Mesenchymal stem cell (in vitro differentiated cells and primary cell): ENCODE data around the gene RTEL1. TPM values are rescaled to one million over a fixed set of nuclear protein-coding genes. Genes with fewer than 3 reads are reported as not detected.

Source experiments
- DNase-seq: peaks from one replicate; pipeline ENCODE4 v3.0.0-alpha.2; 2013
- H2AFZ ChIP-seq: one replicate; pipeline ENCODE4 v1.6.1; 2013; ENCODE audit warnings: low read depth, mild to moderate bottlenecking, control low read depth, inconsistent platforms, low read length, moderate library complexity
- H2AK5ac ChIP-seq: 2 replicates; pipeline ENCODE4 v1.6.1; 2013; ENCODE audit warnings: low read length, moderate library complexity, mild to moderate bottlenecking, inconsistent platforms; ENCODE audit not compliant: severe bottlenecking
- H2BK120ac ChIP-seq: one replicate; pipeline ENCODE4 v1.6.1; 2013; ENCODE audit warnings: low read depth, mild to moderate bottlenecking, inconsistent platforms, low read length, moderate library complexity
- H2BK12ac ChIP-seq, 2 experiments: one replicate each; pipeline ENCODE4 v1.6.1; 2013; ENCODE audit warnings: inconsistent platforms in 2 of 2, low read length in 2 of 2, mild to moderate bottlenecking in 2 of 2, moderate library complexity in 2 of 2, control low read depth in 1 of 2
- H2BK15ac ChIP-seq: one replicate; pipeline ENCODE4 v1.6.1; 2013; ENCODE audit warnings: mild to moderate bottlenecking, low read depth, inconsistent platforms; ENCODE audit not compliant: poor library complexity, severe bottlenecking
- H2BK5ac ChIP-seq: 2 replicates; pipeline ENCODE4 v1.6.1; 2013; ENCODE audit warnings: low read depth, mild to moderate bottlenecking, low read length, control low read depth, inconsistent platforms; ENCODE audit not compliant: poor library complexity, severe bottlenecking
- H3K14ac ChIP-seq, 2 experiments: one replicate each; pipeline ENCODE4 v1.6.1; 2013; ENCODE audit warnings: inconsistent platforms in 2 of 2, low read length in 2 of 2, control low read depth in 1 of 2, mild to moderate bottlenecking in 1 of 2, moderate library complexity in 1 of 2
- H3K18ac ChIP-seq, 2 experiments: one replicate each; pipeline ENCODE4 v1.6.1; 2013; ENCODE audit warnings: inconsistent platforms in 2 of 2, low read length in 2 of 2, control low read depth in 1 of 2, low read depth in 1 of 2, mild to moderate bottlenecking in 1 of 2
- H3K23ac ChIP-seq, 2 experiments: one replicate each; pipeline ENCODE4 v1.6.1; 2013; ENCODE audit warnings: inconsistent platforms in 2 of 2, low read length in 2 of 2, mild to moderate bottlenecking in 2 of 2, moderate library complexity in 2 of 2, control low read depth in 1 of 2
- H3K27ac ChIP-seq: 2 replicates; pipeline ENCODE4 v1.5.1; 2013; ENCODE audit warnings: mild to moderate bottlenecking, moderate library complexity, low read length, control low read depth, inconsistent platforms; ENCODE audit not compliant: poor library complexity, severe bottlenecking
- H3K27me3 ChIP-seq, 2 experiments: 2 replicates each; pipeline versions ENCODE4 v1.6.1 to v1.7.0; 2013; ENCODE audit warnings: low read length in 2 of 2, mild to moderate bottlenecking in 2 of 2, moderate library complexity in 2 of 2, control low read depth in 1 of 2, inconsistent platforms in 1 of 2; ENCODE audit not compliant: control insufficient read depth in 1 of 2, insufficient read depth in 1 of 2
- H3K36me3 ChIP-seq, 2 experiments: 2 replicates each; pipeline versions ENCODE4 v1.6.1 to v1.7.0; 2013; ENCODE audit warnings: low read length in 2 of 2, control low read depth in 1 of 2, inconsistent platforms in 1 of 2, low read depth in 1 of 2, mild to moderate bottlenecking in 1 of 2; ENCODE audit not compliant: insufficient read depth in 2 of 2, control insufficient read depth in 1 of 2
- H3K4ac ChIP-seq, 2 experiments: one replicate each; pipeline ENCODE4 v1.6.1; 2013; ENCODE audit warnings: inconsistent platforms in 2 of 2, low read length in 2 of 2, mild to moderate bottlenecking in 2 of 2, moderate library complexity in 2 of 2, control low read depth in 1 of 2, low read depth in 1 of 2
- H3K4me1 ChIP-seq: 2 replicates; pipeline ENCODE4 v1.6.1; 2013; ENCODE audit warnings: low read depth, low read length, control low read depth; ENCODE audit not compliant: control insufficient read depth, insufficient read depth
- H3K4me2 ChIP-seq: 2 replicates; pipeline ENCODE4 v1.6.1; 2013; ENCODE audit warnings: low read length, mild to moderate bottlenecking, inconsistent platforms; ENCODE audit not compliant: poor library complexity, severe bottlenecking
- H3K4me3 ChIP-seq, 2 experiments: 2 replicates each; pipeline versions ENCODE4 v1.5.1 to v1.7.0; 2013; ENCODE audit warnings: low read length in 2 of 2, mild to moderate bottlenecking in 2 of 2, control low read depth in 1 of 2, low read depth in 1 of 2; ENCODE audit not compliant: insufficient read depth in 1 of 2
- H3K79me1 ChIP-seq: replicated peaks from 2 replicates; pipeline ENCODE4 v1.6.1; 2013; ENCODE audit warnings: mild to moderate bottlenecking, control low read depth, low read length, inconsistent platforms; ENCODE audit not compliant: poor library complexity, severe bottlenecking
- H3K9ac ChIP-seq: 2 replicates; pipeline ENCODE4 v1.7.0; 2013; ENCODE audit warnings: mild to moderate bottlenecking, low read length, moderate library complexity
- H3K9me3 ChIP-seq: 2 replicates; pipeline ENCODE4 v1.7.0; 2013; ENCODE audit warnings: mild to moderate bottlenecking, low read length; ENCODE audit not compliant: control insufficient read depth
- H4K8ac ChIP-seq: one replicate; pipeline ENCODE4 v1.6.1; 2013; ENCODE audit warnings: inconsistent platforms, mild to moderate bottlenecking, low read length, moderate library complexity
- H4K91ac ChIP-seq: one replicate; pipeline ENCODE4 v1.6.1; 2013; ENCODE audit warnings: mild to moderate bottlenecking, low read length, inconsistent platforms
- WGBS: methylation state at CpG from one replicate; pipeline ENCODE4 v1.1.7; 2013; ENCODE audit warnings: mixed read lengths; 5-methylcytosine and 5-hydroxymethylcytosine counted together
- polyA plus RNA-seq, 2 experiments: library from polyadenylated mRNA; stranded (reverse); fragments of 200-250 nt; gene quantifications; one replicate each; pipeline ENCODE4 v1.2.3, GENCODE V29; 2013

RTEL1 gene, protein sequence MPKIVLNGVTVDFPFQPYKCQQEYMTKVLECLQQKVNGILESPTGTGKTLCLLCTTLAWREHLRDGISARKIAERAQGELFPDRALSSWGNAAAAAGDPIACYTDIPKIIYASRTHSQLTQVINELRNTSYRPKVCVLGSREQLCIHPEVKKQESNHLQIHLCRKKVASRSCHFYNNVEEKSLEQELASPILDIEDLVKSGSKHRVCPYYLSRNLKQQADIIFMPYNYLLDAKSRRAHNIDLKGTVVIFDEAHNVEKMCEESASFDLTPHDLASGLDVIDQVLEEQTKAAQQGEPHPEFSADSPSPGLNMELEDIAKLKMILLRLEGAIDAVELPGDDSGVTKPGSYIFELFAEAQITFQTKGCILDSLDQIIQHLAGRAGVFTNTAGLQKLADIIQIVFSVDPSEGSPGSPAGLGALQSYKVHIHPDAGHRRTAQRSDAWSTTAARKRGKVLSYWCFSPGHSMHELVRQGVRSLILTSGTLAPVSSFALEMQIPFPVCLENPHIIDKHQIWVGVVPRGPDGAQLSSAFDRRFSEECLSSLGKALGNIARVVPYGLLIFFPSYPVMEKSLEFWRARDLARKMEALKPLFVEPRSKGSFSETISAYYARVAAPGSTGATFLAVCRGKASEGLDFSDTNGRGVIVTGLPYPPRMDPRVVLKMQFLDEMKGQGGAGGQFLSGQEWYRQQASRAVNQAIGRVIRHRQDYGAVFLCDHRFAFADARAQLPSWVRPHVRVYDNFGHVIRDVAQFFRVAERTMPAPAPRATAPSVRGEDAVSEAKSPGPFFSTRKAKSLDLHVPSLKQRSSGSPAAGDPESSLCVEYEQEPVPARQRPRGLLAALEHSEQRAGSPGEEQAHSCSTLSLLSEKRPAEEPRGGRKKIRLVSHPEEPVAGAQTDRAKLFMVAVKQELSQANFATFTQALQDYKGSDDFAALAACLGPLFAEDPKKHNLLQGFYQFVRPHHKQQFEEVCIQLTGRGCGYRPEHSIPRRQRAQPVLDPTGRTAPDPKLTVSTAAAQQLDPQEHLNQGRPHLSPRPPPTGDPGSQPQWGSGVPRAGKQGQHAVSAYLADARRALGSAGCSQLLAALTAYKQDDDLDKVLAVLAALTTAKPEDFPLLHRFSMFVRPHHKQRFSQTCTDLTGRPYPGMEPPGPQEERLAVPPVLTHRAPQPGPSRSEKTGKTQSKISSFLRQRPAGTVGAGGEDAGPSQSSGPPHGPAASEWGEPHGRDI (N-terminal part only)
- polyA plus RNA-seq (2013, experiment 1 of 2), result 9.2 TPM
- 9.3 TPM for polyA plus RNA-seq (2013, experiment 2 of 2)

DNA sequence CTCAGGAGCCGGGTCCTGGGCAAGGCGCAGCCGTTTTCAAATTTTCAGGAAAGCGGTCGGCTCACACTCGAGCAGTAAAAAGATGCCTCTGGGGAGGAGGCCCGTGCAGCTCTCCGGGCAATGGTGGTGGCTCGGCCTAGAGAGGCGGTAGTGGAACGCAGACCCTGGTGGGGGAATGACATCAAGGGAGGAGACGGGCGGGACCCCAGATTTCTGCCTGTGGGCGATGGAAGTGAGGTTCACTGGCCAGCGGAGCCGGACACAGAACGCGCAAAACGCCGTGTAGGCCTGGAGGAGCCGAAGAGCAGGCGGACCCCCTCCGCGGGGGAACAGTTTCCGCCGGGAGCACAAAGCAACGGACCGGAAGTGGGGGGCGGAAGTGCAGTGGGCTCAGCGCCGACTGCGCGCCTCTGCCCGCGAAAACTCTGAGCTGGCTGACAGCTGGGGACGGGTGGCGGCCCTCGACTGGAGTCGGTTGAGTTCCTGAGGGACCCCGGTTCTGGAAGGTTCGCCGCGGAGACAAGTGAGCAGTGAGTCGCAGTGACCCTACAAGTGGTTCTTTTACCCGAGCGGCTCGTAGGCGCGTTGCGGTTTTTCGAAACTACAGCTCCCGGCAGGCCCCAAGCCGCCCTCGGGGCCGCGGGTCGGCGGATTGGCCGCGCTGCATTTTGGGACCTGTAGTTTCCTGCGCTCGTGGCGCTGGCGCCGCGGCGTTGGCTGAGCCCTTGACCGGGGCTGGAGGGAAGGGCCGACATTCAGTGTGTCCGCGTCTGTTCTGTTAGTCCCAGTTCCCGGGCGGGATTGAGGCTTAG lies at the start of gene RTEL1:
TSS of gene RTEL1 (plus strand) at position 376 of the 812 bp plus-strand sequence. CDS start 1,091 bp downstream, outside the sequence.
- Histone ChIP-seq H3K27me3 (peaks cover 0 to 7% of the 10 kb centered on the region in 2 experiments), H3K18ac (peak within 1 kb of the TSS; percentile 64 to 92), H2AFZ (peak within 1 kb of the TSS; percentile 94), H4K91ac (peak within 1 kb of the TSS; percentile 64), H2BK5ac (no peak within 1 kb of the TSS), H4K8ac (peak within 1 kb of the TSS; percentile 97), H3K9me3 (no peaks in the 10 kb centered on the region), H3K23ac (no peak within 1 kb of the TSS), H3K4ac (peak within 1 kb of the TSS; percentile 83 to 90), H2BK120ac (peak within 1 kb of the TSS; percentile 21), H3K4me2 (peak within 1 kb of the TSS; percentile 78), H3K9ac (peak within 1 kb of the TSS; percentile 97), H3K36me3 (peaks cover 27 to 30% of the 10 kb centered on the region in 2 experiments), H3K4me1 (peaks cover 23% of the 10 kb centered on the region), H3K27ac (peak within 1 kb of the TSS; percentile 62), H2AK5ac (no peak within 1 kb of the TSS), H3K14ac (peak within 1 kb of the TSS in 1 of 2 experiments; percentile 75), H2BK12ac (peak within 1 kb of the TSS in 1 of 2 experiments; percentile 58), H2BK15ac (peak within 1 kb of the TSS; percentile 85), H3K79me1 (peaks cover 30% of the 10 kb centered on the region), H3K4me3 (peak within 1 kb of the TSS; percentile 74 to 94)
- 6% methylated on average over 73 of the region's 73 CpGs for WGBS
- peak; percentile 95 for DNase-seq

DNA sequence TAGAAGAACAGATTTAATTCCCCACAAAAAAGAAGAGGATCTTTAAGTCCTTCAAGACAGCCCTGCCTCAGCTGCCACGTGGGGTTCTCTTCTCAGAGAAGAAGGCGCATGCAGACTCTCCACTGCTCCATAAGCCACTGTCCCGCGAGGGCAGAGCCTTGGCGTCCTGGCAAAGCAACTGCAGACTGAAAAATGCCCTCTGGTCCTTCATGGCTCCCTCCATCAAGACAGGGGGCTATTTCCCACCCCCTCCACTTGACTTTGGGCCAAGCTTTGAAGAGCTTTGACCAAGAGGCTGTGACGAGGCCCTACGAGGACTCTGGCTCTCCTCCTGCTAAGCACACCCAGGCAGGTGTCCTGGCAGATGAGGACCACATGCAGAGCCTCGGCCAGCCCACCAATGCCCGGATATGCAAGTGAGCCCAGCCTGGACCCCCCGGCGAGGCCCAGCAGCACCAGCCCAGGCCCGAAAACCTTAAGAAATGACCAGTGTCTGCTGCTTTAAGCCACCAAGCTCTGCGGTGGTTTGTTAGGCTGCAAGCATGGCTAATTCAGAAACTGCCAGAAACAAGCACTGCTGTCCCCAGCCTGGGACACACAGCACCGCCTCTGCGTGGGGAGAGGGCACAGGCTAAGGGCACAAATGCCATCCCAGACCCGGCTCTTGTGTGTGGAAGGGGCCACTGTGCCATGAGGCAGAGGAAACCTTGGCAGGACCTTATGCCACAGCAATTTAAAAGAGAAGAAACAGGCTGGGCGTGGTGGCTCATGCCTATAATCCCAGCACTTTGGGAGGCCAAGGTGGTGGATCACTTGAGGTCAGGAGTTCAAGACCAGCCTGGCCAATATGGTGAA lies 47.3 kb upstream of the RTEL1 start:
- Histone ChIP-seq H3K4me1 (peaks cover 12% of the 10 kb centered on the region), H2BK12ac (no peak overlapping the region), H3K23ac (no peak overlapping the region), H3K36me3 (peaks cover 15 to 35% of the 10 kb centered on the region in 2 experiments), H2BK120ac (no peak overlapping the region), H3K9me3 (no peaks in the 10 kb centered on the region), H4K8ac (peak overlapping the region; percentile 69), H3K14ac (no peak overlapping the region), H2AK5ac (no peak overlapping the region), H3K18ac (no peak overlapping the region), H3K9ac (no peak overlapping the region), H3K4me3 (peak overlapping the region in 1 of 2 experiments; percentile 37), H2AFZ (no peak overlapping the region), H3K4me2 (no peak overlapping the region), H2BK15ac (peak overlapping the region; percentile 7), H3K4ac (no peak overlapping the region), H4K91ac (peak overlapping the region; percentile 27), H3K27me3 (no peaks in the 10 kb centered on the region), H3K79me1 (peaks cover 34% of the 10 kb centered on the region), H2BK5ac (no peak overlapping the region), H3K27ac (no peak overlapping the region)
- 96% methylated on average over 17 of the region's 17 CpGs for WGBS
- DNase-seq, result no peak

DNA sequence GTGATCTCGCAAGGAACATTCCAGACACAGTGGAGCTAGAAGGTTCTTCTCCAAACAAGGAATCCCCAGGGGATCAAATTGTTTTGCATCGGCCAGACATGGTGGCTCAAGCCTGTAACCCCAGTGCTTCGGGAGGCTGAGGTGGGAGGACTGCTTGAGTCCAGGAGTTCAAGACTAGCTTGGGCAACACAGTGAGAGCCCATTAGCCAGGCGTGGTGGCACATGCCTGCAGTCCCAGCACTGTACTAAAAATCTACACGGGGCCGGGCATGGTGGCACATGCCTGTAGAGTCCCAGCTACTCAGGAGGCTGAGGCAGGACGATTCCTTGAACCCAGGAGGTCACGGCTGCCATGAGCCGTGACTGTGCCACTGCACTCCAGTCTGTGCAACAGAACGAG lies 46.5 kb upstream of the RTEL1 start:
- Histone ChIP-seq H3K79me1 (peaks cover 37% of the 10 kb centered on the region), H2BK15ac (no peak overlapping the region), H2BK5ac (no peak overlapping the region), H3K4me1 (peaks cover 12% of the 10 kb centered on the region), H2BK12ac (no peak overlapping the region), H3K4me3 (no peak overlapping the region), H3K27me3 (no peaks in the 10 kb centered on the region), H4K8ac (no peak overlapping the region), H4K91ac (no peak overlapping the region), H2AFZ (no peak overlapping the region), H3K14ac (no peak overlapping the region), H3K9me3 (no peaks in the 10 kb centered on the region), H3K18ac (peak overlapping the region in 1 of 2 experiments; percentile 65), H3K23ac (no peak overlapping the region), H3K36me3 (peaks cover 19 to 40% of the 10 kb centered on the region in 2 experiments), H3K4ac (no peak overlapping the region), H2AK5ac (no peak overlapping the region), H3K9ac (no peak overlapping the region), H3K27ac (no peak overlapping the region), H2BK120ac (no peak overlapping the region), H3K4me2 (no peak overlapping the region)
- 94% methylated on average over 10 of the region's 10 CpGs for WGBS
- DNase-seq, result peak; percentile 22
